Measurements from ENCODE around the gene MYO5A.

MYO5A gene

GRCh38 chr15:52309154-52309548 lies 219.5 kb downstream of the MYO5A start:
- Histone ChIP-seq H3K4me2 (ENCODE audit: low read length, poor library complexity, severe bottlenecking) (no peak overlapping the region), H3K14ac (ENCODE audit: low read length in 2 of 2) (no peak overlapping the region), H3K9me3 (ENCODE audit: control insufficient read depth, low read length) (no peaks in the 10 kb centered on the region), H2BK5ac (ENCODE audit: low read depth, low read length, poor library complexity, severe bottlenecking) (no peak overlapping the region), H3K79me1 (replicated peaks; ENCODE audit: low read length, poor library complexity, severe bottlenecking) (peaks cover 1% of the 10 kb centered on the region), H3K23ac (ENCODE audit: low read length in 2 of 2) (no peak overlapping the region), H3K4me1 (ENCODE audit: control insufficient read depth, insufficient read depth, low read depth, low read length) (peaks cover 2% of the 10 kb centered on the region), H2BK15ac (ENCODE audit: low read depth, poor library complexity, severe bottlenecking) (no peak overlapping the region), H3K27me3 (ENCODE audit: control insufficient read depth in 1 of 2, insufficient read depth in 1 of 2, low read length in 2 of 2) (no peaks in the 10 kb centered on the region), H4K91ac (ENCODE audit: low read length) (no peak overlapping the region), H3K27ac (ENCODE audit: low read length, poor library complexity, severe bottlenecking) (no peak overlapping the region), H2BK120ac (ENCODE audit: low read depth, low read length) (no peak overlapping the region), H2BK12ac (ENCODE audit: low read length in 2 of 2) (no peak overlapping the region), H2AK5ac (ENCODE audit: low read length, severe bottlenecking) (no peak overlapping the region), H3K18ac (ENCODE audit: low read depth in 1 of 2, low read length in 2 of 2) (no peak overlapping the region), H3K36me3 (ENCODE audit: control insufficient read depth in 1 of 2, insufficient read depth in 2 of 2, low read depth in 1 of 2, low read length in 2 of 2) (peaks cover 12 to 37% of the 10 kb centered on the region in 2 experiments), H3K9ac (ENCODE audit: low read length) (no peak overlapping the region), H3K4me3 (ENCODE audit: insufficient read depth in 1 of 2, low read depth in 1 of 2, low read length in 2 of 2) (no peak overlapping the region), H2AFZ (ENCODE audit: low read depth, low read length) (no peak overlapping the region), H4K8ac (ENCODE audit: low read length) (no peak overlapping the region), H3K4ac (ENCODE audit: low read depth in 1 of 2, low read length in 2 of 2) (no peak overlapping the region)
- 91% methylated on average over 6 of the region's 6 CpGs for WGBS
- DNase-seq: no peak

- no peak overlapping the region for H4K8ac ChIP-seq (ENCODE audit: low read length)
- no peak overlapping the region for H2BK12ac ChIP-seq (ENCODE audit: low read length in 2 of 2)
Measured at GRCh38 chr15:52308446-52309153, 220.1 kb downstream of the MYO5A start.

DNA sequence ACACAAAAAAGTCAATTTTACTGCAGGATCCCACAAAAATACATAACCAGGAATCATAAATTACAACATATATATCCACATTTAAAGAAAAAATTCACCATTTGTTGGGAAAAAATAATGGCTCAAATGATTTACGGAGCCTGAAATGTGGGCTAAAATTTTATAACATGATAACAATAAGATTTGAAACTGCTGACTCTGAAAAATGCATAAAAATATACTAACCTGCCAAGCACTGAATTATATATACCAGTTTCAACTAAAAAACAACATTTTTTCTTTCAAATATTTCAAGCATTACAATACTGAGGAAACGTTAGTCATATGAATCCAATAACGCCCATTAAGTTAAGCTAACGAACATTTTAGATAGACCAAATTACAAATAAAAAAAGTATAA lies 220.8 kb downstream of the MYO5A start:
- Histone ChIP-seq H3K23ac (ENCODE audit: low read length in 2 of 2) (no peak overlapping the region), H3K4me3 (ENCODE audit: insufficient read depth in 1 of 2, low read depth in 1 of 2, low read length in 2 of 2) (no peak overlapping the region), H3K14ac (ENCODE audit: low read length in 2 of 2) (no peak overlapping the region), H2BK120ac (ENCODE audit: low read depth, low read length) (no peak overlapping the region), H3K4me2 (ENCODE audit: low read length, poor library complexity, severe bottlenecking) (no peak overlapping the region), H3K27me3 (ENCODE audit: control insufficient read depth in 1 of 2, insufficient read depth in 1 of 2, low read length in 2 of 2) (no peaks in the 10 kb centered on the region), H3K36me3 (ENCODE audit: control insufficient read depth in 1 of 2, insufficient read depth in 2 of 2, low read depth in 1 of 2, low read length in 2 of 2) (peaks cover 12 to 24% of the 10 kb centered on the region in 2 experiments), H2BK5ac (ENCODE audit: low read depth, low read length, poor library complexity, severe bottlenecking) (no peak overlapping the region), H3K9ac (ENCODE audit: low read length) (no peak overlapping the region), H2AK5ac (ENCODE audit: low read length, severe bottlenecking) (no peak overlapping the region), H3K79me1 (replicated peaks; ENCODE audit: low read length, poor library complexity, severe bottlenecking) (peaks cover 1% of the 10 kb centered on the region), H3K27ac (ENCODE audit: low read length, poor library complexity, severe bottlenecking) (no peak overlapping the region), H4K8ac (ENCODE audit: low read length) (no peak overlapping the region), H3K9me3 (ENCODE audit: control insufficient read depth, low read length) (no peaks in the 10 kb centered on the region), H2BK15ac (ENCODE audit: low read depth, poor library complexity, severe bottlenecking) (no peak overlapping the region), H2AFZ (ENCODE audit: low read depth, low read length) (no peak overlapping the region), H3K4ac (ENCODE audit: low read depth in 1 of 2, low read length in 2 of 2) (no peak overlapping the region), H4K91ac (ENCODE audit: low read length) (no peak overlapping the region), H3K18ac (ENCODE audit: low read depth in 1 of 2, low read length in 2 of 2) (no peak overlapping the region), H2BK12ac (ENCODE audit: low read length in 2 of 2) (no peak overlapping the region), H3K4me1 (ENCODE audit: control insufficient read depth, insufficient read depth, low read depth, low read length) (peaks cover 2% of the 10 kb centered on the region)
- no peak for DNase-seq
- 90% methylated on average over 1 of the region's 4 CpGs for whole genome bisulfite sequencing

More at GRCh38 chr15:52308446-52309153, 220.1 kb downstream of the MYO5A start:
- Histone ChIP-seq H3K4me3 (ENCODE audit: insufficient read depth in 1 of 2, low read depth in 1 of 2, low read length in 2 of 2) (no peak overlapping the region), H3K4me2 (ENCODE audit: low read length, poor library complexity, severe bottlenecking) (no peak overlapping the region), H3K23ac (ENCODE audit: low read length in 2 of 2) (no peak overlapping the region), H3K79me1 (replicated peaks; ENCODE audit: low read length, poor library complexity, severe bottlenecking) (peaks cover 1% of the 10 kb centered on the region), H3K36me3 (ENCODE audit: control insufficient read depth in 1 of 2, insufficient read depth in 2 of 2, low read depth in 1 of 2, low read length in 2 of 2) (peaks cover 12 to 32% of the 10 kb centered on the region in 2 experiments), H3K18ac (ENCODE audit: low read depth in 1 of 2, low read length in 2 of 2) (no peak overlapping the region), H4K91ac (ENCODE audit: low read length) (no peak overlapping the region), H2AFZ (ENCODE audit: low read depth, low read length) (no peak overlapping the region), H3K4me1 (ENCODE audit: control insufficient read depth, insufficient read depth, low read depth, low read length) (peaks cover 2% of the 10 kb centered on the region), H3K14ac (ENCODE audit: low read length in 2 of 2) (peak overlapping the region in 1 of 2 experiments; percentile 71), H3K9ac (ENCODE audit: low read length) (no peak overlapping the region), H2BK5ac (ENCODE audit: low read depth, low read length, poor library complexity, severe bottlenecking) (no peak overlapping the region), H3K27me3 (ENCODE audit: control insufficient read depth in 1 of 2, insufficient read depth in 1 of 2, low read length in 2 of 2) (no peaks in the 10 kb centered on the region), H3K9me3 (ENCODE audit: control insufficient read depth, low read length) (no peaks in the 10 kb centered on the region), H3K4ac (ENCODE audit: low read depth in 1 of 2, low read length in 2 of 2) (no peak overlapping the region), H2BK120ac (ENCODE audit: low read depth, low read length) (no peak overlapping the region), H2AK5ac (ENCODE audit: low read length, severe bottlenecking) (no peak overlapping the region), H3K27ac (ENCODE audit: low read length, poor library complexity, severe bottlenecking) (no peak overlapping the region), H2BK15ac (ENCODE audit: low read depth, poor library complexity, severe bottlenecking) (no peak overlapping the region)
- DNase-seq: no peak
- 91% methylated on average over 8 of the region's 8 CpGs for WGBS

DNA sequence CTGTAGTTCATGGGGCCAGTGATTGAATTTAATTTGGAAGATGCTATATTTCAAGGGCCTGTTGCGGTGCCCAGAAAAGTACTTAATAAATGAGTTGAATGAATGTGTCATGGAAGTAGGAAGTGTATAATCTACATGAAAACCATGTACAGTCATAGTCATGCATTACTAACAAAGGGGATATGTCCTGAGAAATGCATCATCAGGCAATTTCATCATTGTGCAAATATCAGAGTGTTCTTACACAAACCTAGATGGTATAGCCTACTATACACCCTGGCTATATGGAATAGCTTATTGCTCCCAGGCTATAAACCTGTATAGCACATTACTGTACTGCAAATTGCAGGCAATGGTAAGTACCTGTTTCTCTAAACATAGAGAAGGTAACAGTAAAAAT lies 222.4 kb downstream of the MYO5A start:
- H3K4ac ChIP-seq (ENCODE audit: low read depth in 1 of 2, low read length in 2 of 2): no peak overlapping the region
- H2AFZ ChIP-seq (ENCODE audit: low read depth, low read length): no peak overlapping the region
- H2AK5ac ChIP-seq (ENCODE audit: low read length, severe bottlenecking): no peak overlapping the region
- no peaks in the 10 kb centered on the region for H3K27me3 ChIP-seq (ENCODE audit: control insufficient read depth in 1 of 2, insufficient read depth in 1 of 2, low read length in 2 of 2)
- H3K9ac ChIP-seq (ENCODE audit: low read length): no peak overlapping the region
- no peak overlapping the region for H3K27ac ChIP-seq (ENCODE audit: low read length, poor library complexity, severe bottlenecking)
- H3K79me1 ChIP-seq (replicated peaks; ENCODE audit: low read length, poor library complexity, severe bottlenecking): peaks cover 1% of the 10 kb centered on the region
- no peak overlapping the region for H4K8ac ChIP-seq (ENCODE audit: low read length)
- H2BK5ac ChIP-seq (ENCODE audit: low read depth, low read length, poor library complexity, severe bottlenecking): no peak overlapping the region
- no peak overlapping the region for H2BK120ac ChIP-seq (ENCODE audit: low read depth, low read length)
- H4K91ac ChIP-seq (ENCODE audit: low read length): no peak overlapping the region
- WGBS: no CpG with 5 or more reads among the region's 1 CpG
- H3K14ac ChIP-seq (ENCODE audit: low read length in 2 of 2): no peak overlapping the region
- H3K4me2 ChIP-seq (ENCODE audit: low read length, poor library complexity, severe bottlenecking): no peak overlapping the region
- DNase-seq: peak; percentile 29
- H3K18ac ChIP-seq (ENCODE audit: low read depth in 1 of 2, low read length in 2 of 2): no peak overlapping the region
- H3K4me1 ChIP-seq (ENCODE audit: control insufficient read depth, insufficient read depth, low read depth, low read length): peaks cover 2% of the 10 kb centered on the region
- H2BK12ac ChIP-seq (ENCODE audit: low read length in 2 of 2): no peak overlapping the region
- H3K23ac ChIP-seq (ENCODE audit: low read length in 2 of 2): no peak overlapping the region
- no peaks in the 10 kb centered on the region for H3K9me3 ChIP-seq (ENCODE audit: control insufficient read depth, low read length)
- no peak overlapping the region for H3K4me3 ChIP-seq (ENCODE audit: insufficient read depth in 1 of 2, low read depth in 1 of 2, low read length in 2 of 2)
- H3K36me3 ChIP-seq (ENCODE audit: control insufficient read depth in 1 of 2, insufficient read depth in 2 of 2, low read depth in 1 of 2, low read length in 2 of 2): peaks cover 9 to 12% of the 10 kb centered on the region in 2 experiments
- no peak overlapping the region for H2BK15ac ChIP-seq (ENCODE audit: low read depth, poor library complexity, severe bottlenecking)

All from mesenchymal stem cell (in vitro differentiated cells and primary cell).